ENCODE measurements around the gene SERPINE1.

Gene SERPINE1

GRCh38 chr7:101173752-101174244 is 46.9 kb downstream of the SERPINE1 start (continued):
- TF ChIP-seq PRDM2 (tag by site-specific recombination; IDR thresholded peaks at IDR 0.05; ENCODE audit: borderline replicate concordance) = no peak
- no peak for TF ChIP-seq ZNF133 (tag by site-specific recombination; IDR thresholded peaks at IDR 0.05)
- no peak for TF ChIP-seq ZNF112 (tag by site-specific recombination; IDR thresholded peaks at IDR 0.05)
- peak; percentile 53 for TF ChIP-seq ZNF629 (tag by site-specific recombination; IDR thresholded peaks at IDR 0.05)
- TF ChIP-seq ZEB2 (tag by site-specific recombination; IDR thresholded peaks at IDR 0.05) = 0 out of 2 replicates have a peak, but pooled peaks have one; percentile 9
- TF ChIP-seq MEIS1 (CRISPR knock-in tag; IDR thresholded peaks at IDR 0.05; ENCODE audit: borderline replicate concordance) = no peak
- TF ChIP-seq ZNF394 (tag by site-specific recombination; IDR thresholded peaks at IDR 0.05; ENCODE audit: borderline replicate concordance) = 0 out of 2 replicates have a peak, but pooled peaks have one; percentile 33
- TF ChIP-seq HIC1 (tag by site-specific recombination; IDR thresholded peaks at IDR 0.05) = no peak
- no peak for TF ChIP-seq ZNF423 (tag by site-specific recombination; IDR thresholded peaks at IDR 0.05)
- TF ChIP-seq SP2 (tag by site-specific recombination; IDR thresholded peaks at IDR 0.05) = peak; percentile 59
- no peak for TF ChIP-seq PBX3 (CRISPR knock-in tag; IDR thresholded peaks at IDR 0.05)
- peak; percentile 91 for TF ChIP-seq KLF9 (tag by site-specific recombination; IDR thresholded peaks at IDR 0.05; ENCODE audit: low read depth)

GRCh38 chr7:101174322-101174854 is 47.5 kb downstream of the SERPINE1 start:
- Histone ChIP-seq H3K4me1 (ENCODE audit: control insufficient read depth, insufficient read depth, low read length) (peaks cover 7% of the 10 kb centered on the region; the same call in 1 of the 2 replicates), H3K27ac (ENCODE audit: extremely low read depth, low read depth, low read length) (no peak overlapping the region), H3K36me3 (ENCODE audit: control insufficient read depth in 2 of 2, insufficient read depth in 1 of 2, low read length in 2 of 2) (no peaks in the 10 kb centered on the region), H3K4me3 (ENCODE audit: low read depth, low read length) (no peak overlapping the region), H3K9me3 (ENCODE audit: control insufficient read depth, insufficient read depth, low read depth, low read length) (no peaks in the 10 kb centered on the region)
- POLR2A ChIA-PET = interaction anchor here (0.6 to 1.7 kb wide), 4 partner anchors 10 to 148 kb away, joined by 3 to 5 read pairs (median 4); partner anchors contain the start of genes PLOD3 and ZNHIT1
- TF ChIP-seq IKZF3 (tag by site-specific recombination; IDR thresholded peaks at IDR 0.05) (no peak), YY1 (tag by site-specific recombination; IDR thresholded peaks at IDR 0.05) (no peak), ZNF473 (tag by site-specific recombination; IDR thresholded peaks at IDR 0.05) (no peak), ZNF169 (tag by site-specific recombination; IDR thresholded peaks at IDR 0.05) (no peak), ZNF701 (tag by site-specific recombination; IDR thresholded peaks at IDR 0.05) (no peak), ZNF24 (tag by site-specific recombination; IDR thresholded peaks at IDR 0.05) (no peak), ZFHX2 (tag by site-specific recombination; conservative IDR thresholded peaks at IDR 0.05) (no peak), ZNF416 (tag by site-specific recombination; IDR thresholded peaks at IDR 0.05) (no peak), FEZF1 (tag by site-specific recombination; IDR thresholded peaks at IDR 0.05) (no peak), ZNF184 (tag by site-specific recombination; IDR thresholded peaks at IDR 0.05) (no peak), ZNF423 (tag by site-specific recombination; IDR thresholded peaks at IDR 0.05) (no peak), ZNF501 (tag by site-specific recombination; IDR thresholded peaks at IDR 0.05) (no peak), OSR2 (tag by site-specific recombination; IDR thresholded peaks at IDR 0.05) (no peak), GLI2 (tag by site-specific recombination; IDR thresholded peaks at IDR 0.05; ENCODE audit: borderline replicate concordance, low read depth) (no peak), ZNF23 (tag by site-specific recombination; IDR thresholded peaks at IDR 0.05; ENCODE audit: borderline replicate concordance) (no peak), ZNF335 (tag by site-specific recombination; conservative IDR thresholded peaks at IDR 0.05) (no peak), MYNN (tag by site-specific recombination; IDR thresholded peaks at IDR 0.05; ENCODE audit: borderline replicate concordance) (no peak), ZXDB (tag by site-specific recombination; IDR thresholded peaks at IDR 0.05) (no peak), GLI4 (tag by site-specific recombination; IDR thresholded peaks at IDR 0.05) (no peak)
- CTCF ChIA-PET = interaction anchor here (0.6 to 2.1 kb wide), 7 partner anchors 9 to 329 kb away, joined by 4 to 21 read pairs (median 6); partner anchors contain the start of genes CLDN15 and VGF

Data from HEK293 (cell line).